HG03460 (cell line): ENCODE measurements around the gene TESK2.
A peak's percentile ranks its signal among the peaks of the same experiment; 100 is the strongest.
"Not testable (repeated sequence)": the region's sequence is repeated elsewhere in the genome, so short reads cannot be mapped to it uniquely, and the experiment has no call there.

Experiments
- ATAC-seq: cut with Tn5 transposase; IDR thresholded peaks from one replicate; pipeline ENCODE4 v1.9.1; 2021; ENCODE audit not compliant: unreplicated experiment

Gene TESK2

GRCh38 chr1:45490626-45491486, at the start of gene TESK2:
TSS of gene TESK2 (minus strand) at chr1:45491163. CDS start at chr1:45457785, 33,378 bp downstream.
- peak; percentile 84 for ATAC-seq

- no peak for ATAC-seq
These were observed 45.9 kb upstream of the TESK2 start for GRCh38 chr1:45536886-45537285.

GRCh38 chr1:45535988-45536766, 45.2 kb upstream of the TESK2 start:
- ATAC-seq: no peak

GRCh38 chr1:45531873-45532272, 40.9 kb upstream of the TESK2 start:
- ATAC-seq: no peak

- no peak for ATAC-seq
These were observed 39.7 kb upstream of the TESK2 start for GRCh38 chr1:45530632-45531135.

- no peak for ATAC-seq
These were observed 35.2 kb upstream of the TESK2 start for GRCh38 chr1:45526135-45526644.

GRCh38 chr1:45523975-45524374, 33.0 kb upstream of the TESK2 start:
- ATAC-seq: not testable (repeated sequence)

GRCh38 chr1:45523516-45523915, 32.6 kb upstream of the TESK2 start:
- ATAC-seq: not testable (repeated sequence)

GRCh38 chr1:45522324-45523104, 31.6 kb upstream of the TESK2 start:
- ATAC-seq: no peak

GRCh38 chr1:45521413-45522323, 30.7 kb upstream of the TESK2 start, which contains the start of gene PRDX1:
TSS of gene PRDX1 (minus strand) at chr1:45521884. CDS start at chr1:45519043, 2,841 bp downstream.
- peak; percentile 77 for ATAC-seq

GRCh38 chr1:45519774-45520173, 28.8 kb upstream of the TESK2 start:
- ATAC-seq: not testable (repeated sequence)

GRCh38 chr1:45518910-45519309, 27.9 kb upstream of the TESK2 start:
- no peak for ATAC-seq

- not testable (repeated sequence) for ATAC-seq
These were observed 27.4 kb upstream of the TESK2 start for GRCh38 chr1:45518366-45518765.

- no peak for ATAC-seq
These were observed 25.5 kb upstream of the TESK2 start for GRCh38 chr1:45516465-45516864.

- no peak for ATAC-seq
These were observed 25.1 kb upstream of the TESK2 start for GRCh38 chr1:45516036-45516435.

- ATAC-seq: not testable (repeated sequence)
These were observed 22.7 kb upstream of the TESK2 start for GRCh38 chr1:45513532-45514260.

GRCh38 chr1:45512641-45513054, 21.7 kb upstream of the TESK2 start:
- ATAC-seq: no peak

- ATAC-seq: no peak
These were observed 20.1 kb upstream of the TESK2 start for GRCh38 chr1:45510972-45511527.
